Measurements from ENCODE around the gene ANXA7. TPM values are rescaled to one million over a fixed set of nuclear protein-coding genes. Genes with fewer than 3 reads are reported as not detected.

Gene ANXA7
- total RNA-seq, 4 donors from 2014 or later = 51.9 to 70.1 (median 58.4) TPM

DNA sequence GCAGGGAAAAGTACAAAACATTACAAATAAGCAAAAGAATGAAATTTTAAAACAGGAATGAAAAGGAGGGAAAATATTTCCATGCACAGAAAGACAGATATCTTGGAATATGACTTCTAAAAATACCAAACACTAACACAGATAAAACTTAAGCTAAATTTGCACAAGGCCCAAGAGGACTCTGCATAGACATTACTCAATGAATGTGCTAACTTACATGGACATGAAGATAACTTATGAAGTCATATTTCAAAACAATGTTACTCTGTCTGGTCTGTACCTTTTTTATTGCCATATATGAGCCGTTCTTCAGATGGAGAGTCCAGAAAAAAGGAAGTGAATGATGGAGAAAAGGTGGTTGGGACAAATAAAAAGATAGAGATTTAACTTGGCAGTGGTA lies 34.5 kb upstream of the ANXA7 start:
- Histone ChIP-seq H3K27me3 (no peaks in the 10 kb centered on the region), H3K9me3 (no peaks in the 10 kb centered on the region), H3K4me3 (no peak overlapping the region), H3K36me3 (peaks cover 0 to 46% (median 0%) of the 10 kb centered on the region in 3 donors), H3K27ac (no peak overlapping the region), H3K4me1 (no peaks in the 10 kb centered on the region)
- no peak for DNase-seq
- no peak for TF ChIP-seq POLR2A (IDR thresholded peaks at IDR 0.05)
- TF ChIP-seq, protein P1, sequence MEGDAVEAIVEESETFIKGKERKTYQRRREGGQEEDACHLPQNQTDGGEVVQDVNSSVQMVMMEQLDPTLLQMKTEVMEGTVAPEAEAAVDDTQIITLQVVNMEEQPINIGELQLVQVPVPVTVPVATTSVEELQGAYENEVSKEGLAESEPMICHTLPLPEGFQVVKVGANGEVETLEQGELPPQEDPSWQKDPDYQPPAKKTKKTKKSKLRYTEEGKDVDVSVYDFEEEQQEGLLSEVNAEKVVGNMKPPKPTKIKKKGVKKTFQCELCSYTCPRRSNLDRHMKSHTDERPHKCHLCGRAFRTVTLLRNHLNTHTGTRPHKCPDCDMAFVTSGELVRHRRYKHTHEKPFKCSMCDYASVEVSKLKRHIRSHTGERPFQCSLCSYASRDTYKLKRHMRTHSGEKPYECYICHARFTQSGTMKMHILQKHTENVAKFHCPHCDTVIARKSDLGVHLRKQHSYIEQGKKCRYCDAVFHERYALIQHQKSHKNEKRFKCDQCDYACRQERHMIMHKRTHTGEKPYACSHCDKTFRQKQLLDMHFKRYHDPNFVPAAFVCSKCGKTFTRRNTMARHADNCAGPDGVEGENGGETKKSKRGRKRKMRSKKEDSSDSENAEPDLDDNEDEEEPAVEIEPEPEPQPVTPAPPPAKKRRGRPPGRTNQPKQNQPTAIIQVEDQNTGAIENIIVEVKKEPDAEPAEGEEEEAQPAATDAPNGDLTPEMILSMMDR (IDR thresholded peaks at IDR 0.05) = no peak

DNA sequence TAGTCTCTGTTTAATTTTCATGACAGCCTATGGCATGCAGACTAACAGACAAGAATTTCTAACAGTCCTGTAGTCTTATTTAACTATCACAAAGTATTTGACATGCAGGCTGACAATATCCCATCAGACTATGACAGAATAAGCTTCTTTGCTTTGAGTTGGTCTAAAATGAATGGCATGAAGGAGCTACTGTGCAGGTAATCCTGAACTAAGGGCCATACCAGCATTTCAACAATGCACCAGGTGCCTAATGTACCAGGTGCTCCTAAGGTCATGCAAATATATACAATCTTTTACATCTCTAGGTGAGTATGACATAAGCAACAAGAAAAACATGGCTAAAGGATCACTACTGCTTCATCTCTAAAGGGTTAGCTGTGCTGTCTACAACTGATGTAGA lies 33.1 kb upstream of the ANXA7 start:
- TF ChIP-seq, protein P1 (IDR thresholded peaks at IDR 0.05) = no peak
- no peak for TF ChIP-seq POLR2A (IDR thresholded peaks at IDR 0.05)
- no peak for DNase-seq
- no peaks in the 10 kb centered on the region for H3K9me3 ChIP-seq
- no peaks in the 10 kb centered on the region for H3K27me3 ChIP-seq
- no peak overlapping the region for H3K4me3 ChIP-seq
- H3K4me1 ChIP-seq = no peaks in the 10 kb centered on the region
- no peak overlapping the region for H3K27ac ChIP-seq
- peaks cover 0 to 34% (median 0%) of the 10 kb centered on the region in 3 donors for H3K36me3 ChIP-seq

DNA sequence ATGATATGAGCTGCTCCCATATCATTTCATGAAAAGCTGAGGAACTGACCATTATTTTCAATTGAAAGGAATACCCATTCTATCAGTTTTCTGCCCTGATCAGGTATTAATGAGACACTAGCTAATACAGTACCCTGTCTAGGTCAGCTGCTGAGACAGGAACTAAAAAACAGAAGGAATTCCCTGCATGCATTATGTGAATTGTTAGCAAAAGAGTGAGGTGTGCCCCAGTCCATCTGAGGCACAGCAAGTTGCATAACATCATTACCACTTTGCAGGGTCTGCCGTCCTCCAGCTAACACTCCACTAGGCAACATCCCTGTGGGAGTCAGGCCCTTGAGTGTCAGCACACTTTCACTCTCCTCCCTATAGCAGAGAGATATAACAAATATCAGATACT lies 30.6 kb upstream of the ANXA7 start:
- TF ChIP-seq, protein P1 (IDR thresholded peaks at IDR 0.05) = no peak
- TF ChIP-seq POLR2A (IDR thresholded peaks at IDR 0.05) = no peak
- H3K27me3 ChIP-seq = no peaks in the 10 kb centered on the region

DNA sequence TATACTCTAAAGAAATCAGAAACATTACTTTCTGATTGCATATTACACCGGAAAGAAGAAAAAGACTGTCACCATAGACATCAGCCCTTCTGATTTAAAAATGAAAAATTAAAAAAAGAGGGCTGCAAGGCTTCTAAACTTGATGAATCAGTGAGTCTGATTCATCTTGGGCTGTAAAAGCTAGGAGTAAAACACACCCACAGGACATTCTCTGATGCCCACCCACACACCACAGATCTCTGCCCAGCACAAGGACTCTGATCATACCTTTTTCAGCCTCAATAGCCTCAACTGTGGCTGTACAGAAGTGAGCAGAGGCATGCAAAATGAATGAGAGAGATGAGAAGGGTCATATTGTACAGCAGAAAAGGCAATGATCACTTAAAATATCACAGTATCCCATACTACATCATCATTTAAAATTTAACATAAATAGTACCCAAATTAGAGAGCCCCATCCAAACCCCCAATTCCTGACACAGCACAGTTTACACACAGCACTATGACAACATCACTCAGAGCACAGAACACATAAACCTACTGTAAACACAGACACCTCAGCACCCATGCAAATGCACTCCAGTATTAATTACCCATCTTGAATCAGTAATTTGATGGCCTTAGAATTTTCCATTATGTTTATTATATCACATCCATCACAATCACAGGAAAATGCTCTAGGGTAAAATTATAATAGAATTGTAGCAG lies 25.9 kb upstream of the ANXA7 start:
- Histone ChIP-seq H3K9me3 (no peaks in the 10 kb centered on the region), H3K4me1 (no peaks in the 10 kb centered on the region), H3K27ac (no peak overlapping the region), H3K36me3 (peaks cover 0 to 36% (median 0%) of the 10 kb centered on the region in 3 donors), H3K27me3 (no peaks in the 10 kb centered on the region), H3K4me3 (no peak overlapping the region)
- TF ChIP-seq, protein P1 (IDR thresholded peaks at IDR 0.05) = no peak
- no peak for TF ChIP-seq POLR2A (IDR thresholded peaks at IDR 0.05)
- DNase-seq = no peak

More for the DNA sequence above, 30.6 kb upstream of the ANXA7 start:
- H3K9me3 ChIP-seq = no peaks in the 10 kb centered on the region
- no peak overlapping the region for H3K27ac ChIP-seq
- no peaks in the 10 kb centered on the region for H3K4me1 ChIP-seq
- no peak for DNase-seq
- H3K36me3 ChIP-seq = peaks cover 0 to 37% (median 0%) of the 10 kb centered on the region in 3 donors
- no peak overlapping the region for H3K4me3 ChIP-seq

DNA sequence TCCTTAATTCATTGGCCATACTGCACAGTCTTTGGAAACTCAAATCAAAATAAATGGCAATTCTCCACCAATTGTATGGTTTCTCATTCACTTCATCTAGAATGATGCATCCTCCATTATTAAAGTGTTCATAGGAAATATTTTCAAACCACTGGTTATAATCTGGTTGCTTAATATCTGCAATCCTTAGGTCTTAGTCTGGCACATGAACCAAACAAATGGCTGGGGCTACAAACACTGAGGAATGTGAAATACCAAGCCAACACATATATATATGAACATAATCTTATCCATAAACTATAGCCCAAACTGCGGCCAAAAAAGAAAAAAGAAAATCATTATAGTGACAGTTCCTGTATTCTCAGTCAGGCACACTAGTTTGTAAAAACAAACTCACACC lies 25.2 kb upstream of the ANXA7 start:
- Histone ChIP-seq H3K27me3 (no peaks in the 10 kb centered on the region), H3K9me3 (no peaks in the 10 kb centered on the region), H3K4me3 (no peak overlapping the region), H3K27ac (no peak overlapping the region), H3K36me3 (peaks cover 0 to 28% (median 0%) of the 10 kb centered on the region in 3 donors), H3K4me1 (no peaks in the 10 kb centered on the region)
- TF ChIP-seq POLR2A (IDR thresholded peaks at IDR 0.05) = no peak
- TF ChIP-seq, protein P1 (IDR thresholded peaks at IDR 0.05) = no peak
- DNase-seq = no peak
